Muscle of arm (tissue), 12 donors: ENCODE data around the gene ANKRD29. TPM values are rescaled to one million over a fixed set of nuclear protein-coding genes. Genes with fewer than 3 reads are reported as not detected.
"Not testable (repeated sequence)": the region's sequence is repeated elsewhere in the genome, so short reads cannot be mapped to it uniquely, and the experiment has no call there.

Experiments used
- DNase-seq: peaks from one replicate; pipeline ENCODE4 v3.0.0-alpha.2; 2013
- polyA plus RNA-seq, 12 donors: library from polyadenylated mRNA; unstranded; fragments of 120-200 nt; gene quantifications; one replicate each; pipeline ENCODE4 v1.2.1, GENCODE V29; 2013; ENCODE audit not compliant: insufficient read length in 12 of 12

Gene ANKRD29
- polyA plus RNA-seq, 12 donors: 2.9 to 13.1 (median 4.7) TPM; not detected in 1

GRCh38 chr18:23646282-23646681 is 16.4 kb downstream of the ANKRD29 start:
- DNase-seq: no peak

GRCh38 chr18:23645568-23646175 is 17.0 kb downstream of the ANKRD29 start:
- no peak for DNase-seq

- DNase-seq: no peak
These were observed 18.8 kb downstream of the ANKRD29 start for GRCh38 chr18:23643815-23644490.

- no peak for DNase-seq
These were observed 20.6 kb downstream of the ANKRD29 start for GRCh38 chr18:23641937-23642666.

- no peak for DNase-seq
These were observed 21.5 kb downstream of the ANKRD29 start for GRCh38 chr18:23641143-23641720.

- no peak for DNase-seq
These were observed 22.7 kb downstream of the ANKRD29 start for GRCh38 chr18:23640052-23640451.

- DNase-seq: not testable (repeated sequence)
These were observed 26.3 kb downstream of the ANKRD29 start for GRCh38 chr18:23636433-23636832.

GRCh38 chr18:23636071-23636399 is 26.7 kb downstream of the ANKRD29 start:
- no peak for DNase-seq

GRCh38 chr18:23635283-23636070 is 27.2 kb downstream of the ANKRD29 start:
- no peak for DNase-seq

GRCh38 chr18:23634692-23635091 is 28.0 kb downstream of the ANKRD29 start:
- no peak for DNase-seq

- DNase-seq: no peak
These were observed 30.1 kb downstream of the ANKRD29 start for GRCh38 chr18:23632615-23633014.

- no peak for DNase-seq
These were observed 31.0 kb downstream of the ANKRD29 start for GRCh38 chr18:23631746-23632145.

GRCh38 chr18:23631312-23631711 is 31.4 kb downstream of the ANKRD29 start:
- no peak for DNase-seq

GRCh38 chr18:23629444-23629946 is 33.2 kb downstream of the ANKRD29 start:
- no peak for DNase-seq

- DNase-seq: no peak
These were observed 34.7 kb downstream of the ANKRD29 start for GRCh38 chr18:23627970-23628369.

- no peak for DNase-seq
These were observed 35.4 kb downstream of the ANKRD29 start for GRCh38 chr18:23627321-23627720.

- no peak for DNase-seq
These were observed 36.0 kb downstream of the ANKRD29 start for GRCh38 chr18:23626451-23627279.

GRCh38 chr18:23623040-23623439 is 39.7 kb downstream of the ANKRD29 start:
- DNase-seq: no peak

GRCh38 chr18:23619388-23619881 is 43.3 kb downstream of the ANKRD29 start:
- peak; percentile 30 for DNase-seq

GRCh38 chr18:23618862-23619387 is 43.8 kb downstream of the ANKRD29 start:
- DNase-seq: peak; percentile 32
